Effector CD4-positive, alpha-beta T cell (primary cell): ENCODE data around the gene LSM7.
"Not testable (repeated sequence)": the region's sequence is repeated elsewhere in the genome, so short reads cannot be mapped to it uniquely, and the experiment has no call there.

Experiments
- DNase-seq: peaks from one replicate; pipeline ENCODE4 v3.0.0-alpha.2; 2020

LSM7 gene

DNA sequence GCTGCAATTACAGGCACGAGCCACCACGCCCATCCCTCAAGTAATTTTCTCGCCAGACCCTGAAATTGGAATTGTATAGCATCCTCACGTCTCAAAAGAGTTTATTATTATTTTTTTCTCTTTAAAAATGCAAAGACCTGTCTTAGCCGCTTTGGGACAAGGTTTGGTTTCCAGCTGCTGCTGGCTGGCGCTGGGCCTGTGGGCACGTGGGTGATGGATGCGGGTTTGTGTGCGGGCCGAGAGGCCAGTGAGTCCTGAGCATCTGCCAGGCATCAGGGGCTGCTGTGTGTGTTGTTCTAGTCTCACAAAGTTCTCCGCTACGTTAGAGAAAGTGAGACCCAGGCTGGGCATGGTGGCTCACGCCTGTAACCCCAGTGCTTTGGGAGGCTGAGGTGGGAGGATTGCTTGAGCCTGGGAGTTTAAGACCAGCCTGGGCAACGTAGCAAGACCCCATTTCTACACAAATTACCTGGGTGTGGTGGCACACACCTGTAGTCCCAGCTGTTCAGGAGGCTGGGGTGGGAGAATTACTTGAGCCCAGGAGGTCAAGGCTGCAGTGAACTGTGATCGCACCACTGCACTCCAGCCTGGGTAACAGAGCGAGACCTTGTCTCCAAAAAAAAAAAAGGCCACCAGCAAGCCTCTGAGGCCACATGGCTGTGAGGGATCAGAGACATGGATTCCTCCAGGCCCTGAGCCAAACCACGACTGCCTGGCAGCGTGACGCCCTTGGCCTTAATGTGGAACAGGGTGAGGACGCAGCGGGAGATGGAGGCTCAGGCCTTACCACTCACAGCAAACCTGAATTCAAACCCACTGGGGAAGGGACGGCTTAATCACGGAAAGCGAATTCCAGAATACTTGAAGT, 27.0 kb upstream of the LSM7 start:
- DNase-seq = no peak

DNA sequence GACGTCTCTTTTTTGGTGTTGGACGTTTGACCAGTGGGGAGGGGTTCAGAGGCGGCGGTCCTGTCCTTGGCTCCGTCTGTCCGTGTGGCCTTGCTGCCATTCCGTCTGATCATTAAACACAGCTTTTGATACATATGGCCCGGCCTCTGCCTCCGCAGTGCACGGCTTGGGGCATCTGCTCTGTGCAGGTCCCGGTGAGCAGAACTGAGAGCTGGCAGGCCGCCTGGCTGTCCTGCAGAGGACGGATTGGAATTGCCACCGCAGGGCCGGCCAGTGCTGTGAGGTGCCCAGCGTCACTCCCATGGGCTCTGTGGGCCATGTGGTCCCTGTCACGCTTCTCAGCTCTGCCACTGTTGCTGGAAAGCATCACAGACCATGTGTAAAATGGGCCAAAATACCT, 26.3 kb upstream of the LSM7 start:
- DNase-seq = no peak

DNA sequence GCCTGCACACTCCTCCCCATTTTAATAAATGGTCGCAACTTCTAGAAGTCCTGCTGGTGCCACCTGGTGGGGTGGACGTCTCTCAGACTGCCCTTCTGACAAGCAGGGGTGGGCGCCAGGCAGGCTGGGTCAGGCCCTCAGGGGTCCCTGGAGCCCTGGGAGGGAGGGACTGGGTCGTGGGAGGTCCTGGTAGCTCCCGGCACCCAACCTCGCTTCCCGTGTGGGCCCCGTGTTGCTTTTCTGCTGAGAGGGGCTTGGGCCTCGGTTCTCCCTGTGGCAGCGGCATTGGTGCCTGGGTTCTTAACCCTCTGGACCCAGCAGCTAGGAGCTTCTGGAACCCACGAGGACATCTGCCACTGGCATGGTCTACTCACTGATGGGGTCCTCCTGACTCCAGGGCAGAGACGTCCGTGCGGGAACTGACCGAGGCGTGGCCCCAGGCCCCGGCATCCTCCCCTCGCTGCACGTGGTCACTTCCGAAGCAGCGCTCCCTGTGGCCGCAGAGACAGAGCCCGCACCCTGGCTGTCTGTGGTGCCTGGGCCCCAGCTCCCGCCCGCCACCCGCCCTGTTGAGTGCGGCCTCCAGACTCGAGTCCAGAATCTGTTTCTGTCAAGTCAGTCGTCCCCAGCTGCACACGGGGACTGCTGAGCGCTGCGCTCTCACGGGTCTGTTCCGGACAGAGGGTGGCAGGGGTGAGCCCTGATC, 25.7 kb upstream of the LSM7 start:
- no peak for DNase-seq

DNA sequence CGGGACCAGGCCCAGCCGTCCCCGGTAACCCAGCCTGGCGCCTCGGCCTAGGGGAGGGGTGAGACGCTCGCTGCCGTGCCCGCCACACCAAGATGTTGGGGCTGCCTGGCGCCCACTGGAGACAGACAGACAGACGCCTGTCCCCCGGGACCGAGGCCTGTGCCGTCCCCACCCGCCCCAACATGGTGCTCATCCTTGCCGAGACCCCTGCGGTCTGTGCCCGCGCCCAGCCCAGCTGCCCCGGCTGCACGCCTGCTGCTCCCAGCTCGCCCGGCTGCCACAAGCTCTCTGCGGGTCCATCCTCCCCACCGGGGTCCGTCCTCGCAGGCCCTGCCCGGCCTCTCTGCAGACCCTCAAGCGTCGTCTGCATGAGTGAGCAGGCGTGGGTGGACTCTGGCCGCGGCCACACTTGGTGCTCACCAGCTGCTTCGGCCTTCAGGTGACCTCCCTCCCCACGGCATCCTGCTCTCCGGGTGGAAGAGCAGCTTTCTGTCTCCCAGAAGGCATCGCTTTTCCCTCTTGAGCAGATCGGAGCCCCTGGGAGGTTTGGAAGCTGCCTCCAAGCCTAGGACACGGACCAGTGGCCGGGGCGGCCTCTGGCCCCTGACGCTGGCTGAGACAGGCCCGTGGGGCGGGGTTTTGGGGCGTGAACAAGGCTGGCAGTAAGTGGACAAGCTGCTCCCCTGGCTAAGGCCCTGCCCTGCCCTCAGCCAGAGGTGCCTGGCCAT, 24.9 kb upstream of the LSM7 start:
- no peak for DNase-seq

DNA sequence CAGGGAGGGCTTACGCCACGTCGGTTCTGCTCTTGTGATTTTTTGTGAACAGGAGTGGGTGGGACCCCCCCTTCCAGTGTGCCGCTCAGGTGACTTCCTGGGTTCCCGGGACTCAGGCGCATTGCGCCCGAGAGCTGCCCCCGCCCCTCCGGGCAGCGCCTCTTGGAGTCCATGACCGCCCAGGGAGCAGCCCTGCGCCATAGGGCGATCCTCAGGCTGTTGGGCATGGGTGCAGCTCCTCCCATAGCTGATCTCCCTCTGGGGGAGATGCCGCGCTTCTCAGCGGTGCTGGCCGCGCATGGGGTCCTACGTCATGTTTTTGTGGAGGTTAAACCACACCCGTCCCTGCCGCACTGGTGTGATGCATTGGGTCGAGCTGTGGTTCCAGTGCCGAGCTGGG, 23.7 kb upstream of the LSM7 start:
- DNase-seq = no peak

DNA sequence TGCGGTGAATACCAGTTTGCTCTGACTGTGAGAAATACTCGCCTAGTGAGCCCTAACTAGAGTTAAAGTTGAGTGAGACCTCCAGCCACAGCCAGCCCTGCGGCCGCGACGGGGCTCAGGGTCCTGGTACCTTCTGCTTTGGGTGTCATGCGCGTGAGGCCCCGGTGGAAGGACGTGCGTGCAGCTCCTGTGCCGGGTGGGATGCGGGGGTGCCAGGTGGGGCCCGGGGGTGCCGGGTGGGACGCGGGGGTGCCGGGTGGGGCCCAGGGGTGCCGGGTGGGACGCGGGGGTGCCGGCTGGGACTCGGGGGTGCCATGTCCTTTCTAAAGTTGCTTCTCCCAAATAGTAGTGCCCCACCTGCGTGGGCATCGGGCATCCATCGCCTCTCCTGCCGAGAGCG, 23.2 kb upstream of the LSM7 start:
- no peak for DNase-seq

DNA sequence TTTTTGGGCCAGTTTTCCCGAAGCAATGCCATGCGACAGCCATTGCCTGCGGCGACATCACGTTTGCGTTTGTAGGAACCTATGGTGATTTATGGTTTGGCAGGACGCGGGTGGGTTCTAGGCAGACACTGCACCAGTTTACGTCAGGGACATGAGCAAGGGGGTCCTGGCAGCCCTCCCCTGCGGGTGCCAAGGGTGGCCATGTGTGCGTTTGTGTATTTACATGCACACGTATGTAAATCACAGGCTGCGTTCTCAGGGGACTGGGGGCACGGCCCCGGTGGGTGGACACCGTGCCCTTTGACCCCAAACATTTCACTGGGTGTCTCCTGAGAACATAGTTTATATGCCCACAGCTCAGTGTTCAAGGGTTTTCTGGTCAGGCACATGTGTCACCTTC, 22.3 kb upstream of the LSM7 start:
- DNase-seq = no peak

DNA sequence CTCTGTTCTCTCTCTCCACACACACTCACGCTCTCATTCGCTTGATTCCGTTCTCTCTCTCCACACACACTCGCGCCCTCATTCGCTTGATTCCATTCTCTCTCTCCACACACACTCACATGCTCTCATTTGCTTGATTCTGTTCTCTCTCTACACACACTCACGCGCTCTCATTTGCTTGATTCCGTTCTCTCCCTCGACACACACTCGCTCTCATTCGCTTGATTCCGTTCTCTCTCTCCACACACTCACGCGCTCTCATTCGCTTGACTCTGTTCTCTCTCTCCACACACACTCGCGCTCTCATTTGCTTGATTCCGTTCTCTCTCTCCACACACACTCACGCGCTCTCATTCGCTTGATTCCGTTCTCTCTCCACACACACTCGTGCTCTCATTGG, 21.4 kb upstream of the LSM7 start:
- not testable (repeated sequence) for DNase-seq

DNA sequence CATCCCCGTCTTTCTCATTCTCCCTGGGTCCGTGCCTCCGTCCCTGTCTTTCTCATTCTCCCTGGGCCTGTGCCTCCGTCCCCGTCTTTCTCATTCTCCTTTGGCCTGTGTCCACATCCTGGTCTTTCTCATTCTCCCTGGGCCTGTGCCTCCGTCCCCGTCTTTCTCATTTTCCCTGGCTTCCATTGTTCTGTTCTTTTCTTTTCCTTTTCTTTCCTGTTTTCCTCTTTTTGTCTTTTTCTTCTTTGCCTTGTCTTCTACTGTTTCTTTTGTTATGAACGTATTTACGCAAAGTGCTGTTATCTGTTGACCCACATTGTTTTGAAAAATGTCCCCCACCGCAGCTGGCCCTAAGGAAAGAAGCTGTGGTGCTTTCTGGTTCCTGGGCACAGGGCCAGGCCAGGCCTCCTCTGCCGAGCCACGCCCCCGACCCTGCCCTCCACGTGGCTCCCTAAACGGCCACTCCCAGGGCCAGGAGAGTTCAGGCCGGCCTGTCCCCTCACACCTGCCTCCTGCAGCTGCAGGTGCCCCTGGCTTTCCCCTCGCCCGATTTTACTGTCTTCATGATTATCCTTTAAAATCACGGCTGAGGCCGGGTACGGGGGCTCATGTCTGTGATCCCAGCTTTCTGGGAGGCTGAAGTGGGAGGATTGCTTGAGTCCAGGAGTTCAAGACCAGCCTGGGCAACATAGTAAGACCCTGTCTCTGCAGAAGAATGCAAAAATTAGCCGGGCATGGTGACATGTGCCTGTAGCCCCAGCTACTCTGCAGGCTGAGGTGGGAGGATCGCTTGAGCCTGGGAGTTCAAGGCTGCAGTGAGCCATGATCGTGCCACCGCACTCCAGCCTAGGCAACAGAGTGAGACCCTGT, 17.6 kb upstream of the LSM7 start:
- DNase-seq = no peak

DNA sequence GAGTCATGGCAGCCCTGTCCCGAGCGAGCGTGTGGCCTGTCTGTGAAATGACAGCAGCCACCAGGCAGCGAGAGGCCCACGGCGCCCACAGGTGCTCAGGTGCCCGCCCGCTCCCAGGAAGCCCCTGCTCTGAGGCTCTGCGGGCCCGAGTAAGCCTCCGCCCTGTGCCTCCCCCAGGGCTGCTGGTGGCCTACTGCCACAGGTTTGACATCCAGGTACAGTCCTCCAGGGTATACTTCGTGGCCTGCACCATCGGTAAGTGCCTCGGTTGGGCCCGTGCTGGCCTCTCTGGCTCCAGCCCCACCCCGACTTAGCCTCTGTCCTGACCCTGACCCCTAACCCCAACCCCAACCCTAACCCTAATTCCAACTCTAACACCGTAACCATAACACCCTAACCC, 16.7 kb upstream of the LSM7 start:
- no peak for DNase-seq

DNA sequence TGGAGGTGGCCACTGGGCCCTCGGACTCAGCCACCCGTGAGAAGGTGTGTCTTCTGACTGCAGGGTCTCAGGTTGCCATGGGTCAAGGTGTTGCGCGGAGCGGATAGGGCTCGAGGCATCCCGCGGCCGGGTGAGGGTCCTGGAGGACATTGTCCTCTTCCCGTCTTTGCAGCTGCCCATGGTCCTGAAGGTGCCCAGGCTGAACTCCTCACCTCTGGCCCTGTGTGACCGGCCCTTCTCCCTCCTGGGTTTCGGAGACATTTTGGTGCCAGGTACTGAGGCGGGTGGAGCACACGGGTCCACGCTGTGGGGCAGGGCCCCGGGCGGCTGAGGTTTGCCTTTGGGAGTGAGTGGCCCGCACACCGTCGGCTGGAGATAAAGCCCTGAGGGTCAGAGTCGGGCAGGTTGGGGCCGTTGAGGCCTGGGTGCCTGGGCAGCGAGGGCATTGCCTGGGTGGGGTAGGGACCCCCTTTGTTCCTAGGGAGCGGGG, 16.0 kb upstream of the LSM7 start:
- DNase-seq = no peak

DNA sequence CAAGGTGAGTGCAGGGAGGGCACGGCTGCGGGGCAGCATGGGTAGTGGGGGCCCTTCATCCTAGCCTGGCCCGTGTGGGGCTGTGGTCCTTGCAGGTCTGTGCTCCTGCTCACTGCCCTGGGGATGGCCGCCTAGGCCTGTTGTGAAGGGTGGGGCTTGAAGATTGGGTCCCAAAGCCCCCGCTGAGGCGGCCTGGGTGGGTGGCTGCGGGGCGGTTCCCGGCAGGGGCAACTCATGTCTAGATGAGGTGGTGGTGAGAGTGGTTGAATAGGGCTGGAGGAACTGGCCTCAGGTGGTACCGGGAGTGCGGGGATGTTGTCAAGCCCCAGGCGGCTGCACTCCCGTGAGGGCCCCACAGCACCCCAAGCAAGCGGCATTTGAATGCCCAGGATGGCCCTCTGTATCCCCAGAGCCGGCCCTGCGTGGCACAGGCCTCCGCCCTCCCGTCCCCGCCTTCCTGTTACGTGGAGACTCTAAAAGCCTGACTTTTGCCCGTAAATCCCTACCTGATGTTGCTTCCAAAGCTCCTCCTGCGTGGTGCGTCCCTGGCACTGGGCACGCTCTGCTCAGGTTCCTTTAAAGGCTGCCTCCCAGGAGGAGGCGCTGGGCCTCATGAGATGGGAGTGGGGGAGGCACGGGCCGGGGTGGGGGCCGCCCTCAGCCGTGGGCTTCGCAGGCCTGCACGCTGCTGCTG, 15.1 kb upstream of the LSM7 start:
- no peak for DNase-seq

DNA sequence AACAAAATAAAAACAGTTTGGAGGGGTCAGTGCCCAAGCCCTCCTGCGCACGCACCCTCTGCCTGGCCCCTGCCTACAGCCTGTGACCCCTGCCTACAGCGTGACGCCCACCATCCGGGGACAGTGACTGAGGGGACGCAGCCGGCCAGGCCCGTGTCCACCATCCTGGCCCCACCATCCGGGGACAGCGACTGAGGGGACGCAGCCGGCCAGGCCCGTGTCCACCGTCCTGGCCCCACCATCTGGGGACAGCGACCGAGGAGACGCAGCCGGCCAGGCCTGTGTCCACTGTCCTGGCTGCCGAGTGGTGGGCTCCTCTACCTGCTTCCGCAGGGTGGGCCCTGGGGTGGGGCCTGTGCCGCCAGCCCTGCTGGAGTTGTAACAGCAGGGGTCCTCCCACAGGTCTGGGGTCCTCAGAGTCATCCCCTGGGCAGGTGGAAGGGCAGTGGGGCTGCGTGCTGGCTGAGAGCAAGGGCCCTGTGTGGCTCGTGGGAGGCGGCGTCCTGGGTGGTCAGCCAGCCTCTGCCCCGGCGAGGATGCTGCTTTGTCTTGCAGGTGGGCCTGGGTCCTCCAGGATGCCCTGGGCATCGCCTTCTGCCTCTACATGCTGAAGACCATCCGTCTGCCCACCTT, 14.4 kb upstream of the LSM7 start:
- DNase-seq = no peak

DNA sequence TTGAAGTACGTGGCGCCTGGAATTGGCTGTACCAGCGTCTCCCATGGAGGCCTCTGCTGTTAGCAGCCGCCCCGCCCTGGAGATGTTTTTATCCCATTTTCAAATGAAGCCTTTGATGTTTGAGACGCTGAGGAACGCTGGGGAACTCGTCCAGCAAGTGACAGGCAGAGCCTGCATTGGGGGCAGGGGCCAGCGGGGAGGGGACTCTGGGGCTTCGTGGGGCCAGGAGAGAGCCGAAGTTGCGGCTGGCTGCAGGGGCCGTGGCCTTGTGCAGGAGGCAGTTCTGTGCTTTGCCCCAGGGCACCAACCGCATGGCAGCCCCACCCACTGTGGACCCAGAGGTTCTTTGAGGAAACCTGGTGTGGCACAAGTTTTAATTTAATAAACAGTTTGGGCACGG, 13.6 kb upstream of the LSM7 start:
- DNase-seq = no peak

DNA sequence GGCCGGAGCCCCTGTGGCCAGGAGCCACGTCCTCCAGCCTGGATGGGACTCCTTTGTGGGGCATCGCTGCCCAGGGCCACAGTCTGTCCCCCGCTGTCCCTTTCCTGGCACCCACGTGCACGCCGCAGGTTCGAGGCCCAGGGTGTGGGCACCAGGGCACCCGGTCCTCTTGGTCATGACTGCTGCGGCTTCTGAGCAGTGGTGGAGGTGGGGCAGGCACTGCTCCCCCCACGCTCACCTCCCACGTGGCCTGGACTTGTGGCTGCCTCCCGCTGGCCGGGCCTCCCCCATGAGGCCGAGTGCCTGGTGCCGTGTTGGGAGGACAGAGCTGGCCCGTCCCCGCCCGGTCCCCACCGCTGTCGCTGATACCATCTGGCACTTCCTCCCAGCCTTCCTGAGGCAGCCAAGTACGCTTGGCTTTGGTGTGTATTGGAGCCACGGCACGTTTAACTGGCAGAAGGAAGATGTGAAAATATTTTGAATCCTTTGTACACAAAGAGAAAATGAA, 12.9 kb upstream of the LSM7 start:
- DNase-seq = no peak

DNA sequence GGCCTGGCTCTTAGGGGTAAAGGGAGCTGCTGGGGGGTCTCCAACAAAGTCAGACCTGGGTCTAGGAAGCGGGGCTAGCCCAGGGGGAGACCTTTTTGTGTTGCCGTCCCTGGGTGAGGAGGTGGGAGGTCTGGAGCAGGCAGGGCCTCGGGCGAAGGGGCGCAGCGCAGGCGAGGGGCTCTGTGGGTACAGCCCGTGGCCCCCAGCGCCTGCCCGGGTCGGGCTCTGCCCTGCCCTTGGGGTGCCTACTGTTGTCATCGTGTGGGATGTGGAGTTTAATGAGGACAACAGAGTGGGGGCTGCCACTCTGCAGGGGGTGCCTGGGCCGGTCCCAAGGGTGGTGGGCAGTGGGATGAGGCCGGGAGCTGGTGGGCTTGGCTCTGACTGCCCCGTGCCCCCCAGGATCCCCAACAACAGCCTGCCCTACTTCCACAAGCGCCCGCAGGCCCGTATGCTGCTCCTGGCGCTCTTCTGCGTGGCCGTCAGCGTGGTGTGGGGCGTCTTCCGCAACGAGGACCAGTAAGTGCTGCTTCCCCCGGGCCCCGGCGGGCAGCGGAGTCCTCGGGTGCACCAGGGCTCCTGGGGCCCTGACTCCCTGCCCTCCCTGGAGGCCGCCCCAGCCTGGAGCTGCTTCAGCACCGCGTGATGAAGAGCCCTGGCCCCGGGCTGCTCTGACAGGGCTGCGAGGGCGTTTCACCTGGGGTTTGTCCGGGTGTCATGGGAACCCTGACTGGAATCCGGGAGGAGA, 12.3 kb upstream of the LSM7 start:
- no peak for DNase-seq

DNA sequence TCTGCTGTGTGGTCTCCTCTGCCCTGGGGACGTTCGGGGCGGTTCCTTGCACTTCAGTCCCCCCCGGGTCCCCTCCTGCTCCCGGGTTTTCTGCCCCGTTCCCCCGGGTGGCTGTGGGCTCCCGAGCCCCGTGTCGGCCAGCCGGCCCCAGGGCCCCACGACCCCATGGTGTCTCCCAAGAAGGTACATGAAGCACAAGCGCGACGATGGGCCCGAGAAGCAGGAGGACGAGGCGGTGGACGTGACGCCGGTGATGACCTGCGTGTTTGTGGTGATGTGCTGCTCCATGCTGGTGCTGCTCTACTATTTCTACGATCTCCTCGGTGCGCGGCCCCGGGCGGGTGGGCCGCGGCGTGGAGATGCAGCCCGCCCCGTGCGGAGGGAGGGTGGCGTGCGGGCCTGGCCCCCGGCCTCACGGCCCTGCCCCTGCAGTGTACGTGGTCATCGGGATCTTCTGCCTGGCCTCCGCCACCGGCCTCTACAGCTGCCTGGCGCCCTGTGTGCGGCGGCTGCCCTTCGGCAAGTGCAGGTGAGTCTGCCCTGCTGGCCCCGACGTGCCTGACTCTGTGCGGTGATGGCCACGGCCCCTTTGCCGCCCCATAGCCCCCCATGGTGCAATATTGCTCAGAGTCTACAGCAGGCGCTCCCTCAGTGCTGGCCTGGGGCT, 11.4 kb upstream of the LSM7 start:
- no peak for DNase-seq

DNA sequence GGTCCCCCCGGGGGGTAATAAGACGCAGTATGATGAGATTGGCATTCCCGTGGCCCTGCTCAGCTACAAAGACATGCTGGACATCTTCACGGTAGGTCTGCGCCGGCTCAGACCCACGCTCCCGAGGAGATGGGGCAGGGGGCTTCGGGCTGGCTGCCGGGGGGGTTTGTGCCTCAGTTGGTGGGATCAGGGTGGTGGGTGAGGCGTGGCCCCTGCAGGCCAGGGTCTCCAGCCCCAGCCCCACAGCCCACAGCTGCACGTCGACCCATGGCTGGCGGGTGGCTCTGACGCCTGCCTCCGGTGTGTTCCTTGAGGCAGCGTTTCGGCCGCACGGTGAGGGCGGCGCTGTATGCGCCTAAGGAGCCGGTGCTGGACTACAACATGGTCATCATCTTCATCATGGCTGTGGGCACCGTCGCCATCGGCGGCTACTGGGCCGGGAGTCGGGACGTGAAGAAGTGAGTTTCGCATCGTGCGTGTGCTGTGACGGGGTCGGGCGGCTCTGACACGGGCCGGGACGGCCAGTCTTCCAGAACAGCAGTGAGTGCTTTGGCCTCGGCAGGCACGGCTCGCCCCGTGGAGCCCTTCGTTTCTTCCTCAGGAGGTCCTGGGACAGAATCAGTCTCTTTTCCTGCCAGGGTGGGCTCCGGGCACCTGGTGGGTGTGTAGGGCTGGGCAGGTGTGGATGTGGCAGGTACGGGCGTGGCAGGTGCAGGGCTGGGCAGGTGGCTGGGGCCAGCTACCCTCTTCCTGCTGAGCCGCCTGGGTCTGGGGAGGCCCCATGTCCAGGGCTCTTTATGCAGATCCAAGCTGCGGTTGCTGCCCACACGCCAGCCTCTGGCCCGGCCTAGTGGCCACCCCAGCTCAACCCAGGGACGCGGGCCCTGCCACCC, 10.6 kb upstream of the LSM7 start:
- no peak for DNase-seq
